NCI-H1436 treated with DMSO at 0.1 percent for 48 hours (cell line): Measurements from ENCODE around the gene ADGRL2.
"Not testable (repeated sequence)": the region's sequence is repeated elsewhere in the genome, so short reads cannot be mapped to it uniquely, and the experiment has no call there.

Source experiments
- DNase-seq: peaks from one replicate; lab custom pipeline; 2025; lab: John Stamatoyannopoulos, UW

Gene ADGRL2

GRCh38 chr1:81847063-81847462 lies 46.3 kb downstream of the ADGRL2 start:
- no peak for DNase-seq

- peak; percentile 96 for DNase-seq
These were observed 48.3 kb downstream of the ADGRL2 start for GRCh38 chr1:81848880-81849682.

DNA sequence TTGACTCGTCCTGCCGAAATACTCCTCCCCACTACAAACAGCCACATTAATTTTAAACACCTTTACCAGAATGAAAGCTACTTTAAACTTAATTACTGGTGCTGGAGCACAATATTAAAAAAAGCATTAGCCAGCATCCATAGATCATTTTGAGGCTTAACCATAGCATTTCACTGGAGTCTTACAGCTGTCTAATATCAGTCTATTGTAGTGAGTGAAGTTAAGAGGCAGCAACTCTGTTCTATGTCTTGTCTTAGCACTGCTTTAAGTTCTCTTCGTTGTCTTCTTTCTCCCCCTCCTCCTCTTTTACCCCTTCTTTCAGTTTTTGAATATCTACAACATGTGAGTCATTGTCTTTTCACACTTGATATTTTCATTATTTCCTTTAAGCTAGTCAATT lies 49.3 kb downstream of the ADGRL2 start:
- DNase-seq, result no peak

DNA sequence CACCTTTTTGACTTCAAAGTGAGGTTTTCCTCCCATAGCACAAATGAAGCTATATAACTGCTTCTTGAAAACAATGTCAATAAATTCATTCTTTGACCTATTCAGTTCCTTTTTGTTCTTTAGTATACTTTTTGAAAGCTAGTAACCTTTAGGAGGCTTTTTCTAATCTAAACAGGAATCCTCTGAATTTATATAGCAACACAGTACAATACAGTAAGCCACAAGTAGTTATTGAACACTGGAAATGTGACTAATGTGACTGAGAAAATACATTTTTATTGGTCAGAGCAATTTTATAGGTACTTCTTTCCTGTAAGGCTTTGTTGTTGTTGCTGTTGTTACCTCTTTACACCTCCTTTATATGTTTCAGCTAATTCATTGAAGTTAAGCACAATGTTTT lies 49.8 kb downstream of the ADGRL2 start:
- DNase-seq, result no peak

GRCh38 chr1:81851217-81851616 lies 50.5 kb downstream of the ADGRL2 start:
- no peak for DNase-seq

GRCh38 chr1:81852961-81853360 lies 52.2 kb downstream of the ADGRL2 start:
- DNase-seq, result no peak

- no peak for DNase-seq
These were observed 66.5 kb downstream of the ADGRL2 start for GRCh38 chr1:81867235-81867634.

DNA sequence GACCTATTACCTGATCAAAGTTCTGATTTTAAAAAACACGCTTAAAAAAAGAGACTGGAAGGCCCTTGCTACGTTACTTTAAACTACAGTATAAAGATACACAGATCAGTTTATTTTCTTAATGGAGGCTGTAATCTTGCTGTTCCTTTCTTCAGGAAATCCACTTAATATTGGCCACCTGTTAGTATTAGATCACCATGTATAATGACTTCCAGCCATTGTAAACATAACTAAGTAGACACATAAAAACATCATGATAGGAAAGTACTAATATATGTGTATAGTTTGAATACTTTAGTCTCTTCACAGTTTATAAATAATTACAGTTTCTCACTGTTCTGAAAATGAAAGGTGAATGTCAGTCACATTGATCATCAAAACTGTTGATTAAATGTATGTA lies 68.6 kb downstream of the ADGRL2 start:
- no peak for DNase-seq

GRCh38 chr1:81871091-81871490 lies 70.4 kb downstream of the ADGRL2 start:
- DNase-seq, result not testable (repeated sequence)

GRCh38 chr1:81873946-81874345 lies 73.2 kb downstream of the ADGRL2 start:
- DNase-seq, result no peak

DNA sequence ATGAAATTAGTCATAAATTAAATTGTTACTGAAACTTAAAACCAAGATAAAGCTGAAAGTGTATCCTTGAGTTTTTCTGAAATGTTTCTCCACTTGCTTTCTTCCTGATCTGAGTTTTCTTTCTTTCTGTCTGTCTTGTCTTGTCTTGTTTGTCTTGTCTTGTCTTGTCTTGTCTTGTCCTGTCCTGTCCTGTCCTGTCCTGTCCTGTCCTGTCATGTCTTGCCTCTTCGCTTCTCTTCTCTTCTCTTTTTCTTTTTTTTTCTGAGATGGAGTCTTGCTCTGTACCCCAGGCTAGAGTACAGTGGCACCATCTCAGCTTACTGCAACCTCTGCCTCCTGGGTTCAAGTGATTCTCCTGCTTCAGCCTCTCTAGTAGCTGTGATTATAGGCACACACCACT lies 73.7 kb downstream of the ADGRL2 start:
- DNase-seq, result no peak

GRCh38 chr1:81874940-81875339 lies 74.2 kb downstream of the ADGRL2 start:
- DNase-seq, result no peak

- DNase-seq, result no peak
These were observed 76.4 kb downstream of the ADGRL2 start for GRCh38 chr1:81876901-81877733.

DNA sequence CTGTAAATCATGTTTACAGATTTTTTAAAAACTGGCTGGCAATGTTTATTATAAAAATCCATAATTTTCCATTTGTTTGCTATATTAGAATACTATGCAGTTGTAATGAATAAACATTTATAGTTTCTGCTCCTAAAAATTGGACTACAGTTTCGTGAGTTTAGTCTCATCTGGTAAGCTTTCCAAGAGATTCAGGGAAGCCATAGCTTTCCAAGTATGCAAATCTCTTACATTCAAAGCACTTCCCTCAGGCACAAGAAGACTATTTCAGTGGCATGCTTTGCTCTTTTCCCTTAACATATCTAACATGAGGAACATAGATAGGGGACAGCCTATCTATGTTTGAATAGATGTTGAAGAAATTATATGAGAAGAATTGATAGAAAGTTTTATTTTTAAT lies 77.2 kb downstream of the ADGRL2 start:
- DNase-seq, result no peak

GRCh38 chr1:81878538-81878937 lies 77.8 kb downstream of the ADGRL2 start:
- no peak for DNase-seq

GRCh38 chr1:81880781-81881180 lies 80.0 kb downstream of the ADGRL2 start:
- DNase-seq, result no peak

- DNase-seq, result peak; percentile 35
These were observed 84.6 kb downstream of the ADGRL2 start for GRCh38 chr1:81885291-81885690.

- not testable (repeated sequence) for DNase-seq
These were observed 85.6 kb downstream of the ADGRL2 start for GRCh38 chr1:81886292-81886691.

DNA sequence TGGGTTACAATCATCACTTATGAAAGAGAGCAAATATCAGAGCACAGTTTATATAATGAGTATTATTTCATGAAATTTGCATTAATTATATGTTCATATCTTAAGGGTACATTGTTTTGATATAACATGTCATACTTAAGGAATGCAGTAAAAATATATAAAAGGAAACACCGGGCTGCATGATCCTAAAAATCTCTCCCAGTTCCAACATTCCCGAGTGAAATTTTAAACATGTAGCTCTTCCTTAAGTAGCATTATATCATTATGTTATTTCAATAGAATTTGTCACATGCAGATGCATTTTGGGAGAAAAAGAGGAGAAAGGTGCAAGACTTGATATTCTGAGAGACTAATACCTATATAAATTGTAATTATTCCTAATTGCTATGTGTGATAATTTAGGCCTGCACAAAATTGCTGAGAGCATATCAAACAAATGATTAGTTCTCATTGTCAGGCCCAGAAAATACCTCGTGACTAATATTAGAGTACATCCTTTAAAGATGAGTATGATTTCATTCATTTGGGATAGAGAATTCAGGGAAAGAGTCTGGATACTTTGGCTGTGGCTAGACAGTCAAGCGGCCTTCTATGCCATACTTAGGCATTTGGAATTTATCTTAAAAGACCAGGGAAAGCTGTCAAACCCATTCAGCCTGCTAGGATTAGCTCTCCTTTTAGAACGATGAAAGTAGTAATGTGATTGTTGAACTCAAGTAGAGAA lies 86.8 kb downstream of the ADGRL2 start:
- DNase-seq, result no peak

DNA sequence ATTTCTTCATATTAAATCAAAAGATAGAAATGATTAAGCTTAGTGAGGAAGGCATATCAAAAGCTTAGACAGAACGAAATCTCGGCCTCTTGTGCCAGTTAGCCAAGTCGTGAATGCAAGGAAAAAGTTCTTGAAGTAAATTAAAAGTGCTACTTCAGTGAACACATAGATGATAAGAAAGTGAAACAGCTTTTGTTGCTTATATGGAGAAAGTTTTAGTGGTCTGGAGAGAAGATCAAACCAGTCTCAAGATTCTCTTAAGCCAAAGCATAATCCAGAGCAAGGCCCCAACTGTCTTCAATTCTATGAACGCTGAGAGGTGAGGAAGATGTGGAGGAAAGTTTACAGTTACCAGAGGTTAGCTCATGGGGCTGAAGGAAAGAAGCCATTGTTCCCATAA lies 88.4 kb downstream of the ADGRL2 start:
- DNase-seq, result no peak

- no peak for DNase-seq
These were observed 94.1 kb downstream of the ADGRL2 start for GRCh38 chr1:81894867-81895266.

DNA sequence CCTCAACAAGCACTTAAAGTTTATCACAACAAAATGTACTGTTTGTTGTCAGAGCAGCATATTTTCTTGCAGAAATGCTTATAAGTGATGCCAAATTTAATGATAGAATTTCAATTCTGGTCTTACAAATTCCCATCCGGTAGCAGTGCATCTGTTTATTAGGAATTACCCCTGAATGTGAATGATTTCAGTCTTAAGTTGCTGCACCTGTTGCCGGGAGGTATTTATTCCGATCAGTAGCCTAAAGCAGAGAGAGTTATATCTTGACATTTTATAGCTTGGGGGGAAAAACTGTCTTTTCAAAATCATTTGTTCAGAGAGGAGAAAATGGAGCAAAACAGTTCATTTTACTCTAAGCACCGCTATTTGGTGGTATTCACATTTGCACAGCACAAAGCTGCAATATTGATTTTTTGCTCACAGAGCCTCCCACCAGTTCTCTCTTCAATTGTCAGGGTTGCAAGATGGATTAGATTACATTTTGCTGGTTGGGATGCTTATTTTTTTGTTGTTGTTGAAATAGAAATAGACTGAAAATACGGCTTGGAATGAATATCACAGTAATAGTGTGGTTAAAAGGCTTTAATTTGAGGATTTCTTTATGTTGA lies 98.6 kb downstream of the ADGRL2 start:
- no peak for DNase-seq
